ENCODE measurements around the gene AIMP1. TPM values are rescaled to one million over a fixed set of nuclear protein-coding genes. Genes with fewer than 3 reads are reported as not detected.

AIMP1 gene
- total and polyA plus RNA-seq, 2 of the 13 experiments (the other 11 are each of a cell fraction or from before 2014, with no cell fraction given), result 28.6 to 82.9 TPM

DNA sequence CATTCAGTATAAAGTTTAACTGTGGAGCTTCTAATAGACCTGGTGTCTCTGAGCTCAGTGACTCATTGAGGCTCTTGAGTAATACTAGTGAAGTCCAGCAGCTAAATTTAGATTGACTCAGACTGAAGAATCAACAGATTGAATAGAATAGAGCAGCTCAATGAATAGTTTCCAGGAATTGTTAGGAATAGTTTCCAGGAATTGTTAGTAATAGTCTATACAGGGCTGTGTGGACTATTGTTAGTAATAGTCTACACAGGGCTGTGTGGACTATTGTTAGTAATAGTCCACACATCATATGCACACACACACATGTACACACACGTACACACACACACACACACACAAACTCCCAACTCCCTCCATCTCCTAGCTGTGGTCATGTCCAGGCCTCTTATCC is 49.3 kb downstream of the AIMP1 start:
- Histone ChIP-seq H3K9ac (ENCODE audit: insufficient read depth, low read depth, low read length) (no peak overlapping the region), H3K9me3 (ENCODE audit: low read length) (no peaks in the 10 kb centered on the region), H4K20me1 (ENCODE audit: insufficient read depth, low read length) (no peaks in the 10 kb centered on the region), H3K27ac (ENCODE audit: extremely low read length, insufficient read depth, low read length) (no peak overlapping the region), H2AFZ (ENCODE audit: low read length) (no peak overlapping the region), H3K4me2 (ENCODE audit: low read depth, low read length) (no peak overlapping the region), H3K4me3 (replicated peaks in 1 of 3; ENCODE audit: insufficient read depth in 1 of 3, low read depth in 2 of 3, low read length in 3 of 3) (no peak overlapping the region), H3K4me1 (ENCODE audit: insufficient read depth, low read length) (peaks cover 19% of the 10 kb centered on the region), H3K27me3 (ENCODE audit: control insufficient read depth in 1 of 2, insufficient read depth in 2 of 2, low read length in 2 of 2) (no peaks in the 10 kb centered on the region), H3K36me3 (replicated peaks in 1 of 2; ENCODE audit: control insufficient read depth in 1 of 2, insufficient read depth in 2 of 2, low read length in 2 of 2) (no peaks in the 10 kb centered on the region), H3K79me2 (ENCODE audit: insufficient read depth, low read length) (no peaks in the 10 kb centered on the region)
- ChIA-PET CTCF (ENCODE audit: low intra/inter-chr PET ratio, low total read pairs) (no interaction called here), POLR2A (interaction anchor here (0.9 to 1.8 kb wide), 5 partner anchors 15 to 107 kb away, joined by 3 to 7 read pairs (median 4); partner anchors contain the start of genes AIMP1 and TBCK)
- DNase-seq (ENCODE audit: low spot score) (peak; percentile 89), FAIRE-seq (no peak), ATAC-seq (peak; percentile 97)
- BruUV-seq (replicated peaks), result no TSS peak
- intact Hi-C loops (cut with micrococcal nuclease; ENCODE audit: unreplicated experiment), result loop anchor here (1.0 to 5.0 kb wide), 3 partner anchors 48 to 442 kb away; partner anchors contain the start of genes AIMP1 and TBCK
- in situ Hi-C loops (cut with HindIII; ENCODE audit: extremely low pct_ligation_motif_present, low pct_unique_long_range_greater_than_20kb), result loop anchor here (5.0 to 25.0 kb wide), 2 partner anchors 137 to 447 kb away; no protein-coding TSS in a partner anchor
- 93% methylated on average over 1 of the region's 1 CpG for WGBS (ENCODE audit: low lambda C conversion rate)
- peak; percentile 40; the same call in 1 of the 2 replicates for TF ChIP-seq NCOR1 (IDR thresholded peaks at IDR 0.05; ENCODE audit: borderline replicate concordance, low read length)
- no peak for TF ChIP-seq ZNF235 (CRISPR knock-in tag; IDR thresholded peaks at IDR 0.05; ENCODE audit: borderline replicate concordance)
- TF ChIP-seq NFIC (IDR thresholded peaks at IDR 0.05; ENCODE audit: low read length), result peak; percentile 42; the same call in 1 of the 2 replicates
- no peak for TF ChIP-seq ONECUT2 (CRISPR knock-in tag; IDR thresholded peaks at IDR 0.05)
- TF ChIP-seq RARA (CRISPR knock-in tag; IDR thresholded peaks at IDR 0.05), result peak; percentile 63
- TF ChIP-seq, protein P1, sequence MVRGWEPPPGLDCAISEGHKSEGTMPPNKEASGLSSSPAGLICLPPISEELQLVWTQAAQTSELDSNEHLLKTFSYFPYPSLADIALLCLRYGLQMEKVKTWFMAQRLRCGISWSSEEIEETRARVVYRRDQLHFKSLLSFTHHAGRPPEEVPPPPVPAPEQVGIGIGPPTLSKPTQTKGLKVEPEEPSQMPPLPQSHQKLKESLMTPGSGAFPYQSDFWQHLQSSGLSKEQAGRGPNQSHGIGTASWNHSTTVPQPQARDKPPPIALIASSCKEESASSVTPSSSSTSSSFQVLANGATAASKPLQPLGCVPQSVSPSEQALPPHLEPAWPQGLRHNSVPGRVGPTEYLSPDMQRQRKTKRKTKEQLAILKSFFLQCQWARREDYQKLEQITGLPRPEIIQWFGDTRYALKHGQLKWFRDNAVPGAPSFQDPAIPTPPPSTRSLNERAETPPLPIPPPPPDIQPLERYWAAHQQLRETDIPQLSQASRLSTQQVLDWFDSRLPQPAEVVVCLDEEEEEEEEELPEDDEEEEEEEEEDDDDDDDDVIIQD (CRISPR knock-in tag; IDR thresholded peaks at IDR 0.05; ENCODE audit: low read depth), result no peak
- peak; percentile 86 for TF ChIP-seq MEF2D (CRISPR knock-in tag; IDR thresholded peaks at IDR 0.05)
- TF ChIP-seq GATAD2A (CRISPR knock-in tag; IDR thresholded peaks at IDR 0.05), result peak; percentile 59
- TF ChIP-seq CEBPG (CRISPR knock-in tag; IDR thresholded peaks at IDR 0.05), result peak; percentile 47; the same call in 1 of the 2 replicates
- peak; percentile 85 for TF ChIP-seq FOSL2 (CRISPR knock-in tag; IDR thresholded peaks at IDR 0.05)
- peak; percentile 43; the same call in 1 of the 2 replicates for TF ChIP-seq NCOA2 (CRISPR knock-in tag; IDR thresholded peaks at IDR 0.05)
- no peak for TF ChIP-seq SOX13 (IDR thresholded peaks at IDR 0.05)
- peak in 1 of 2 experiments; percentile 47; a peak in 1 of 4 replicates for TF ChIP-seq SOX13 (CRISPR knock-in tag; conservative IDR thresholded peaks at IDR 0.05 in 1 of 2, IDR thresholded peaks at IDR 0.05 in 1 of 2)
- peak; percentile 94 for TF ChIP-seq TBL1XR1 (IDR thresholded peaks at IDR 0.05; ENCODE audit: borderline replicate concordance, low read length, partially characterized antibody)
- TF ChIP-seq, protein P2, sequence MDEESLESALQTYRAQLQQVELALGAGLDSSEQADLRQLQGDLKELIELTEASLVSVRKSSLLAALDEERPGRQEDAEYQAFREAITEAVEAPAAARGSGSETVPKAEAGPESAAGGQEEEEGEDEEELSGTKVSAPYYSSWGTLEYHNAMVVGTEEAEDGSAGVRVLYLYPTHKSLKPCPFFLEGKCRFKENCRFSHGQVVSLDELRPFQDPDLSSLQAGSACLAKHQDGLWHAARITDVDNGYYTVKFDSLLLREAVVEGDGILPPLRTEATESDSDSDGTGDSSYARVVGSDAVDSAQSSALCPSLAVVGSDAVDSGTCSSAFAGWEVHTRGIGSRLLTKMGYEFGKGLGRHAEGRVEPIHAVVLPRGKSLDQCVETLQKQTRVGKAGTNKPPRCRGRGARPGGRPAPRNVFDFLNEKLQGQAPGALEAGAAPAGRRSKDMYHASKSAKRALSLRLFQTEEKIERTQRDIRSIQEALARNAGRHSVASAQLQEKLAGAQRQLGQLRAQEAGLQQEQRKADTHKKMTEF (CRISPR knock-in tag; IDR thresholded peaks at IDR 0.05), result 0 out of 2 replicates have a peak, but pooled peaks have one; percentile 40
- peak; percentile 47; the same call in 1 of the 2 replicates for TF ChIP-seq CREM (IDR thresholded peaks at IDR 0.05)
- TF ChIP-seq CREM (CRISPR knock-in tag; IDR thresholded peaks at IDR 0.05), result no peak
- TF ChIP-seq, protein P3, sequence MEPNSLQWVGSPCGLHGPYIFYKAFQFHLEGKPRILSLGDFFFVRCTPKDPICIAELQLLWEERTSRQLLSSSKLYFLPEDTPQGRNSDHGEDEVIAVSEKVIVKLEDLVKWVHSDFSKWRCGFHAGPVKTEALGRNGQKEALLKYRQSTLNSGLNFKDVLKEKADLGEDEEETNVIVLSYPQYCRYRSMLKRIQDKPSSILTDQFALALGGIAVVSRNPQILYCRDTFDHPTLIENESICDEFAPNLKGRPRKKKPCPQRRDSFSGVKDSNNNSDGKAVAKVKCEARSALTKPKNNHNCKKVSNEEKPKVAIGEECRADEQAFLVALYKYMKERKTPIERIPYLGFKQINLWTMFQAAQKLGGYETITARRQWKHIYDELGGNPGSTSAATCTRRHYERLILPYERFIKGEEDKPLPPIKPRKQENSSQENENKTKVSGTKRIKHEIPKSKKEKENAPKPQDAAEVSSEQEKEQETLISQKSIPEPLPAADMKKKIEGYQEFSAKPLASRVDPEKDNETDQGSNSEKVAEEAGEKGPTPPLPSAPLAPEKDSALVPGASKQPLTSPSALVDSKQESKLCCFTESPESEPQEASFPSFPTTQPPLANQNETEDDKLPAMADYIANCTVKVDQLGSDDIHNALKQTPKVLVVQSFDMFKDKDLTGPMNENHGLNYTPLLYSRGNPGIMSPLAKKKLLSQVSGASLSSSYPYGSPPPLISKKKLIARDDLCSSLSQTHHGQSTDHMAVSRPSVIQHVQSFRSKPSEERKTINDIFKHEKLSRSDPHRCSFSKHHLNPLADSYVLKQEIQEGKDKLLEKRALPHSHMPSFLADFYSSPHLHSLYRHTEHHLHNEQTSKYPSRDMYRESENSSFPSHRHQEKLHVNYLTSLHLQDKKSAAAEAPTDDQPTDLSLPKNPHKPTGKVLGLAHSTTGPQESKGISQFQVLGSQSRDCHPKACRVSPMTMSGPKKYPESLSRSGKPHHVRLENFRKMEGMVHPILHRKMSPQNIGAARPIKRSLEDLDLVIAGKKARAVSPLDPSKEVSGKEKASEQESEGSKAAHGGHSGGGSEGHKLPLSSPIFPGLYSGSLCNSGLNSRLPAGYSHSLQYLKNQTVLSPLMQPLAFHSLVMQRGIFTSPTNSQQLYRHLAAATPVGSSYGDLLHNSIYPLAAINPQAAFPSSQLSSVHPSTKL (CRISPR knock-in tag; IDR thresholded peaks at IDR 0.05), result peak; percentile 71
- TF ChIP-seq SOX5 (CRISPR knock-in tag; IDR thresholded peaks at IDR 0.05; ENCODE audit: borderline replicate concordance), result peak; percentile 53; the same call in 1 of the 2 replicates
- TF ChIP-seq CEBPB (IDR thresholded peaks at IDR 0.05; ENCODE audit: borderline replicate concordance, low read depth, low read length), result peak; percentile 71
- peak; percentile 70; the same call in 1 of the 2 replicates for TF ChIP-seq FOSL1 (CRISPR knock-in tag; IDR thresholded peaks at IDR 0.05; ENCODE audit: borderline replicate concordance)

Data from HepG2 (cell line).